Superior temporal gyrus (tissue), 1 donor: ENCODE results near the gene ELOA.
A peak's percentile ranks its signal among the peaks of the same experiment; 100 is the strongest.
"Not testable (repeated sequence)": the region's sequence is repeated elsewhere in the genome, so short reads cannot be mapped to it uniquely, and the experiment has no call there.

Experiments
- DNase-seq: peaks from one replicate; pipeline ENCODE4 v3.0.0-alpha.2; 2016; ENCODE audit errors: extremely low spot score

The ELOA gene

GRCh38 chr1:23784846-23785245 is 41.6 kb downstream of the ELOA start:
- no peak for DNase-seq

GRCh38 chr1:23787701-23788100 is 44.4 kb downstream of the ELOA start:
- DNase-seq, result no peak

- DNase-seq, result no peak
Measured at GRCh38 chr1:23788695-23789094, 45.4 kb downstream of the ELOA start.

- DNase-seq, result peak; percentile 97
Measured at GRCh38 chr1:23790696-23791515, 47.6 kb downstream of the ELOA start, which contains the start of gene LYPLA2. TSS of gene LYPLA2 (plus strand) at chr1:23791145. CDS start at chr1:23792683, 1,538 bp downstream.

GRCh38 chr1:23791516-23792047 is 48.3 kb downstream of the ELOA start:
- DNase-seq, result no peak

GRCh38 chr1:23792151-23792945 is 49.1 kb downstream of the ELOA start:
- DNase-seq, result no peak

GRCh38 chr1:23793018-23793781 is 49.9 kb downstream of the ELOA start:
- DNase-seq, result no peak

- DNase-seq, result no peak
Measured at GRCh38 chr1:23793861-23794731, 50.8 kb downstream of the ELOA start.

- DNase-seq, result not testable (repeated sequence)
Measured at GRCh38 chr1:23794732-23795182, 51.5 kb downstream of the ELOA start.

- DNase-seq, result no peak
Measured at GRCh38 chr1:23795676-23796465, 52.6 kb downstream of the ELOA start.

- no peak for DNase-seq
Measured at GRCh38 chr1:23796466-23797271, 53.4 kb downstream of the ELOA start.

- no peak for DNase-seq
Measured at GRCh38 chr1:23797478-23798448, 54.5 kb downstream of the ELOA start.

GRCh38 chr1:23798662-23799142 is 55.4 kb downstream of the ELOA start:
- no peak for DNase-seq

- DNase-seq, result no peak
Measured at GRCh38 chr1:23799255-23799569, 55.9 kb downstream of the ELOA start.

- no peak for DNase-seq
Measured at GRCh38 chr1:23799570-23800399, 56.5 kb downstream of the ELOA start.

GRCh38 chr1:23800400-23801337 is 57.4 kb downstream of the ELOA start, which contains the start of gene GALE:
TSS of gene GALE (minus strand) at chr1:23800754. CDS start at chr1:23799007, 1,747 bp downstream.
- peak; percentile 91 for DNase-seq
